Measurements from ENCODE around the gene EPC2.
A peak's percentile ranks its signal among the peaks of the same experiment; 100 is the strongest.

Gene EPC2, protein sequence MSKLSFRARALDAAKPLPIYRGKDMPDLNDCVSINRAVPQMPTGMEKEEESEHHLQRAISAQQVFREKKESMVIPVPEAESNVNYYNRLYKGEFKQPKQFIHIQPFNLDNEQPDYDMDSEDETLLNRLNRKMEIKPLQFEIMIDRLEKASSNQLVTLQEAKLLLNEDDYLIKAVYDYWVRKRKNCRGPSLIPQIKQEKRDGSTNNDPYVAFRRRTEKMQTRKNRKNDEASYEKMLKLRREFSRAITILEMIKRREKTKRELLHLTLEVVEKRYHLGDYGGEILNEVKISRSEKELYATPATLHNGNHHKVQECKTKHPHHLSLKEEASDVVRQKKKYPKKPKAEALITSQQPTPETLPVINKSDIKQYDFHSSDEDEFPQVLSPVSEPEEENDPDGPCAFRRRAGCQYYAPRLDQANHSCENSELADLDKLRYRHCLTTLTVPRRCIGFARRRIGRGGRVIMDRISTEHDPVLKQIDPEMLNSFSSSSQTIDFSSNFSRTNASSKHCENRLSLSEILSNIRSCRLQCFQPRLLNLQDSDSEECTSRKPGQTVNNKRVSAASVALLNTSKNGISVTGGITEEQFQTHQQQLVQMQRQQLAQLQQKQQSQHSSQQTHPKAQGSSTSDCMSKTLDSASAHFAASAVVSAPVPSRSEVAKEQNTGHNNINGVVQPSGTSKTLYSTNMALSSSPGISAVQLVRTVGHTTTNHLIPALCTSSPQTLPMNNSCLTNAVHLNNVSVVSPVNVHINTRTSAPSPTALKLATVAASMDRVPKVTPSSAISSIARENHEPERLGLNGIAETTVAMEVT

DNA sequence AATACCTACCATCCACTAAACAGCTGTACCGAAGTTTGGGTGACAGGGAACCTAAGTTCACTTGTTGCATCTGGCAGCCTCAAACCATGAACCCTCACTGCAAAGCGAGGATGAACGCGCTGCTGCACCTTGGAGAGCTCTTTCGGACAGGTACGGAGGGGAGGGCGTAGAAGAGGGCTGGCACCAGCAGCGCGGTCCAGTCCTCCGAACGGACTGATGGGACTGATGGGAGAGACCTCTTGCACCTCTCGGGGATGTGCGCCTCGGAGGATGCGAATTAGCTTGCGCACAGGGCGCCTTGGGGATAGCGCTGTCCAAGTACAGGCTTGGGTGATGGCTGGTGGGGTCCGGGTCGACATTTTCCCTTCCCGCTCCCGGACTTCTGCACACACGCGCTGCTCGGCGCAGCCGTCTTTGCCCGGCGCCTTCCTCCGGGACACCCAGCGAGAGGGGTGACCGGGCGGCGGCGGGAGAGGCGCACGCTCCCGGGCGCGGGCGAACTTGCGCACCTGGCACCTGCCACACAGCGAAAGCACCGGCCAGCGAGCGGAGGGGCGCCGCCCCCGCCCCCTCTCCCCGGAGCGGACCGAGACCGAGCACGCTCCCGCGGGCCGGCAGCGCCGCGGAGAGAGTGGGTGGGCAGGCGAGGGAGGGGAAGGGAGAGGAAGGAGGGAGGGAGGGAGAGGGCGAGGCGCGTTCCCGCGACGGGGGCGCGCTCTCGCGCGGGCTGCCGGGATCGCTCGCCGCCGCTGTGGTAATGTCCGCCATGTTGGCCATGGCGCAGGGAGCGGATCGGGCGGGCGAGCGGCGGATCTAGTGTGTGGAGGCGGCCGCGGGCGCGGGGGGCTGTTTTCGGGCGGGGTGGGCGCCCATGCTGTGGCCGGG is at the start of gene EPC2:
TSS of gene EPC2 (plus strand) at position 754 of the 885 bp plus-strand sequence. CDS start 267 bp downstream, outside the sequence.
- peak; percentile 81 for DNase-seq (ENCODE audit: low read depth)

DNA sequence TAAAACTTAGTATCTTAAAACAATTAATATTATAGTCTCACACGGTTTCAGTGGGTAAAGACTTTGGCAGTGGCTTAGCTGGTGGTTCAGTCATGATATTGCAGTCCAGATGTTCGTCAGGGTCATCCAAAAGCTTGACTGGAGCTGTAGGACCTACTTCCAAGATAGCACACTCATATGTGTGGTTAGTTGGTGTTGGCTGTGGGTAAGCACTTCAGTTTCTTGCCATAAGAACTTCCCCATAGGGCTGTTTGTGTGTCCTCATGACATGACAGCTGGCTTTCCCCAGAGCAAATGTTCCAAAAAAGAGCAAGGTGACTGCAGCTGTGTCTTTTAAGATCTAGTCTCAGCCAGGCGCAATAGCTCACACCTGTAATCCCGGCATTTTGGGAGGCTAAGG is 48.5 kb upstream of the EPC2 start:
- no peak for DNase-seq (ENCODE audit: low read depth)

DNA sequence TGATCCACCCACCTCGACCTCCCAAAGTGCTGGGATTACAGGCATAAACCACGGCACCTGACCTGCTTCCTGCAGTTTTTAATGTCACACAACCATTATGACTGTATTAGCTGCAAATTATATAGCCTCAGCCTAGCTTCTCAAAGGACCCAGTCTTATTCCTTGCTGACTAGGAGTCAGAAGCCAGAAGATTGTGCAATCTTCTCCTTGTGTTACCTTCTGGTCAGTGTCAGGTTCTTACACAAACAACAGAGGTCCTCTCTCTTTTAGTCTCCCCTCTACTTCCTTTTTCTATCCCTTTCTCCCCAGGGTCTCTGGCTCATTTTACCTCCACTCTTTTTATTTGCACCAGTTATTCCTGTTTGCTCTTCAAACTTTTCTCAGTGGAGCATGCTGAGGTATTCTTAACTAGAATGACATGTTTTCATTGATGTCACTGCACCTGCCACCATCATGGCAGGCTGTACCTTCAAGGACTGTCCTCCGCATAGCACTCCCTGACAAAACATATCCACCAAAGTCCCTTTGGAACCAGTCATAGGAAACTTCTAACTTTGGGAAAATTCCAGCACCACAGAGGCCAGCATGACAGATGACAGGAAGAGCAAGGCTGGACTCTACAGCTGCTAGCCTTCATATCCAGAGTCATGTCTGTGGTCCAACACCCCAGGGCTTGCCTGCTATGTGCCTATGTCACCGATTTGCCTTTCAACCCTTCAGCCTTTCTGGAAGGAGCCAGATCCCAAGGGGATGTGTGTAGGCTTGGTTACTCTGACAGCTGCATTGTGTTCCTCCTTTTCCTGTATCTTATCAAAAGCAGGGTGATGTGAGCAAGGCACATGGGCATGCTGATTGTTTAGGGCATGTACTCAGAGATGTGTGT is 45.2 kb upstream of the EPC2 start:
- DNase-seq (ENCODE audit: low read depth), result no peak

DNA sequence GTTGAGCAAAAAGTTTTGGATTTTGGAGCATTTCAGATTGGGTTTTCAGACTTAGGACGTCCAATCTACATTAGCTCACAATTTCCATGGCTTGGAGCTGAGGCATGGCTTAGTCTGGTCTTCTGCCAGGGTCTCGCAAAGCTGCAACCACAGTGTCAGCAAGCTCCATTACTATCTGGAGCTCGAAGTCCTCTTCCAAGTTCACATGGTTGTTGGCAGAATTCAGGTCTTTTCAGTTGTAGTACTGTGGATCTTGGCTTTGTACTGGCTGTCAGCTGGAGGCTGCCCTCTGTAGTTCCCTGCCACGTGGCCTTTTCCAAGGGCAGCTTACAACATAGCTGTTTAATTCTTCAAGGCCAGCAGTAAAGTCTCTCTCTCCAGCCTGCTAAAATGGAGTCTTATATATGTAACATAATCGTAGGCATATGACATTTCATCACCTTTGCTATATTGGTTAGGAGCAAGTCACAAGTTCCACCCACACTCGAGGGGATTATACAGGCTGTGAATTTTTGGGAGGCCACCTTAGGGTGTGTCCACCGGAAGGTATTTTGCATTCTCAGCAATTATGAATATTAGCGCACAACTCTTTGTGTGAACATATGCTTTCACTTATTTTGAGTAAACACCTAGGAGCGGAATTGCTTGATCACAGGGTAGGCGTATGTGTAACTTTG is 41.5 kb upstream of the EPC2 start:
- no peak for DNase-seq (ENCODE audit: low read depth)

DNA sequence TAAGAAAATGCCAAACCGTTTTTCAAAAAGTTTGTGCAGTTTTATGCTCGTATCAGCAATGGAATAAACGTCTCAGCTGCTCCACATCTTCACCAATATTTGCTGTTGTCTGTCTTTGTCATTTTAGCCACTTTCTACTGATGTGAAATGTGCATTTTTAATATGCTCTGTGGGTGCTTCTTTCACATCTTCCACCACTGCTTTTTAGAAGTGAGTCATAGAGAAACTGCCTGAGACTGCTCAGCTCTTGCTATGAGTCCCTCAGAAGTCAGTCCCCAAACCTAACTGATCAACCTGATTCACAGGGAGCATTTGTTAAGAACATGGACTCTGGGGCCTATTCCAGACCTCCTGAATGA is 41.0 kb upstream of the EPC2 start:
- DNase-seq (ENCODE audit: low read depth), result no peak

DNA sequence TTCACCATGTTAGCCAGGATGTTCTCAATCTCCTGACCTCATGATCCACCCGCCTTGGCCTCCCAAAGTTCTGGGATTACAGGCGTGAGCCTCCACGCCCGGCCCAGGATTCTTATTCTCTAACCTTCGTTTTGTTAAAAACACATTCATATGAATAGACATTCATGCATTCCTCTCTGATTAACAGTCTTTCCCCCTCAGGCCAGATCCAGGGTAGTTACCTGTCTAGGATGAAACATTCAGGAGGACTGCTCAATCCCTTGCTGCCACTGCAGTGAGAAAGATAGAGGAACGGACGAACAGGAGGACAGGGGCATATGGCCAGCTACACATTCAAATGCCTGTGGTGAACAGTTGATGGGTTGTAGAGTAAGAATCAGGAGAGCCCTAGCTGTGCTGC is 39.6 kb upstream of the EPC2 start:
- DNase-seq (ENCODE audit: low read depth), result no peak

DNA sequence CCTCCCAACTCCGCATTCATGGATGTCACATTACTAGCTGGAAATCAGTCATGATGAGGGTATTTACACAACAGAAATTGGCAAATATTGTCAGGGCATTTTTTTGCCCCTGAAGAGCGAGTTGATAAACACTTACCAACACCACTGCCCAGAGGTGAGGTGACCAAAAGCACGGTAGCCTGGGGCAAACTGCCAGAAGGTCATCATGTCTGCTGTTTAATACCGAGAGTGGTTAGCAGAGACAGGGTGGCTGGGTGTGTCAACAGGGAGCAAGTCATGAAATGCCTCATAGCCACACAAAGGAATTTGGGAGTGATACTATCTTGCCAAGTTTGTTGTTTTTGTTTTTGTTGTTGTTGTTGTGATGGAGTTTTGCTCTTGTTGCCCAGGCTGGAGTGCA is 37.0 kb upstream of the EPC2 start:
- DNase-seq (ENCODE audit: low read depth), result no peak

DNA sequence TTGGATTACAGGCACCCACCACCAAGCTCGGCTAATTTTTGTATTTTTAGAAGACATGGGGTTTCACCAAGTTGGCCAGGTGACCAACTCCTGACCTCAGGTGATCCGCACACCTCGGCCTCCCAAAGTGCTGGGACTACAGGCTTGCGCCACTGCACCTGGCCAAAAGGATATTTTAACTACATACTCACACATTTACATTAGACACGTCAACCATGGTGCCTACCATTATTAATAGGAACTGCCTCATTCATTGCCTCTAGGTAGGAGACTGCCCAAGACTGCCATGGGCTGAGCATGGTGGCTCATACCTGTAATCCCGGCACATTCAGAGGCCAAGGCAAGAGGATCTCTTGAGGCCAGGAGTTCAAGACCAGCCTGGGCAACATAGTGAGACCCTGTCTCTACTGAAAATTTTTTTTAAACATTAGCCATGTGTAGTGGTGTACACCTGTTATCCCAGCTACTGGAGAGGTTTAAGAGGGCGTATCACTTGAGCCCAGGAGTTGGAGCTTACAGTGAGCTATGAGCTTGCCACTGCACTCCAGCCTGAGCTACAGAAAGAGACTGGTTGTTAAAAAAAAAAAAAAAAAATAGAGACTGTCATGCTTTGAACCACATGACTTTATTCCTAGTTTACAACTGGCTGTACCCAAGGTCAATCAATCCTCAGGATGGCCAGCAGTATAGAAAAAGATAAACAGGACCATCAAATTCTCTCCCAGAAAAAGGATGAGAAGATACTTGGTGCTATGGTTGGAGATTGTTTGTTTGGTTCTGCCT is 31.1 kb upstream of the EPC2 start:
- no peak for DNase-seq (ENCODE audit: low read depth)

DNA sequence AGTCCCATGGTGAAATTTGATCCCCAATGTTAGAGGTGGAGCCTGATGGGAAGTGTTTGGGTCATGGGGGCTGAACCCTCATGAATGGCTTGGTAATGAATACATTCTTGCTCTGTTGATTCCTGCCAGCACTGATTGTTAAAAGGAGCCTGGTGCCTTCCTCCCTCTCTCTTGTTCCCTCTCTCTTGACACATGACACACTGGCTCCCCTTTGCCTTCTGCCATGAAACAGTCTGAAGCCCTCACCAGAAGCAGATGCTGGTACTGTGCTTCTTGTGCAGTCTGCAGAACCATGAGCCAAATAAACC is 30.6 kb upstream of the EPC2 start:
- DNase-seq (ENCODE audit: low read depth), result peak; percentile 70

DNA sequence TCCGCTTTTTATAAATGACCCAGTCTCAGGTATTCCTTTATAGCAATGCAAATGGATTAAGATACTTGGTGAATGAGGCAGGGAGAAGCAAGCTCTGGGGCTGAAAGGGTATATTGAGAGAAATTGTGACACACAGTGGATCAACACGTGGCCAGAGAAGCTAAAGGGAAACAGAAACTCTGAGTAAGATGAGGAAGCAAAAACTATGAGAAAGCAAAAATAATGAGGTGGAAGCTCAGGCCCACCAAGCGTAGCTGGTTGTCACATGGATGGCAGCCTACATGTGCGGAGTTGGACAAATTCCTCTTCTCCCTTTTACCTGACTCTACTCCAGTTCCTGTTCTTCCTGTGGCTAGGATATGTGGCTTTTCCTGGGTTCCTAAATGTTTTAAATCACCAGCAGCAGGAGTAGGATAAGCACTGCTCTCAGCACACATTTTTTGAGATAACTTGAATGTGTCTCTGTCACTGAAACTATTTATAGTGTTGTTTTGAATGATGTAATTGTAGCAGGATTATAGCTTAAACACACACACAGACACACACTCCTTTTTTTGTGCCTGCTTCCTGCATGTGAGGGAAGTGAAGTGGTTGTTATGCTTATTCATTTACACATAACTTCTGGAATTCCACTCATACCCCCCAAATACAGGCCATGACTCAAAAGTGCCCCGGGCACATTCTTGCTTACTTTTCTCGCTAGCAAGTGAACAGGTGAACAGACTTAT is 30.1 kb upstream of the EPC2 start:
- DNase-seq (ENCODE audit: low read depth), result peak; percentile 84

DNA sequence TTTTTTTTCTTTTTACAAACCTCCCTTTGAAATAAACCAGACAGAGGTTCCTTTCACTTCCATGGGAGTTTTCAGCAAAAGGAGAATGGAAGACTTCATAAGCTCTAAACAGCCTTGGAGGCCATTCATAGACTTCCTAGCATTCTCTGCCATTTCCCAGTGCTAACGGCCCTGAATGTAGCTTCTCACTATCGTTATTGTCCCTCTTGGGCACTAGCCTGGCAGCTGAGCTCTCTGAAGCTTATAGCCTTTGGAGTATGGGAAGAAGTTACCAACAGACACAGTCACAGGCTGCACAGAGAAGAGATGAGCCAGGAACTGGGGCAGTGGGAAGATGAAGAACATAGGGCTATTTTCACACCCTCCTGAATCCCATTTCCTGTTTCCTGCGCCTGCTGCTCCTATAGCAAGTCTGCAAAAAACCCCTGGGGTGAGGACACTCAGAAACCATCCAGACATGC is 29.1 kb upstream of the EPC2 start:
- peak; percentile 25 for DNase-seq (ENCODE audit: low read depth)

DNA sequence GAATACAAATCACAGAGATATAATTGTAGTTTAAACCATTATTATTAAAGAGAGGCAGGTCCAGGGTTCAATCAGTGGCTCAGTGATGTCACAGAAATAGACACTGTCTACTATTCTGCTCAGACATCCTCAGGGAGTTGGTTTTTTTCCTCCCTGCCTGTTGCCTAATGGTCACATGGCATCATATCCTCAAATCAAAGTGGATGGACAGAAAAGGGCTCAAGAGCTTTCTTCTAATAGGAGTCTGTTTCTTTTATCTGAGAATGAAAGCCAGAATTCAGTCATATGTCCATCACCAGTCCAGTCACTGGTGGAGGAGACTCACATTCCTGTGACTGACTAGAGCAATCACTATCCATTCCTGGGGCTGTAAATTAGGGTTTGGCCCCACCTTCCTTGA is 27.9 kb upstream of the EPC2 start:
- peak; percentile 9 for DNase-seq (ENCODE audit: low read depth)

DNA sequence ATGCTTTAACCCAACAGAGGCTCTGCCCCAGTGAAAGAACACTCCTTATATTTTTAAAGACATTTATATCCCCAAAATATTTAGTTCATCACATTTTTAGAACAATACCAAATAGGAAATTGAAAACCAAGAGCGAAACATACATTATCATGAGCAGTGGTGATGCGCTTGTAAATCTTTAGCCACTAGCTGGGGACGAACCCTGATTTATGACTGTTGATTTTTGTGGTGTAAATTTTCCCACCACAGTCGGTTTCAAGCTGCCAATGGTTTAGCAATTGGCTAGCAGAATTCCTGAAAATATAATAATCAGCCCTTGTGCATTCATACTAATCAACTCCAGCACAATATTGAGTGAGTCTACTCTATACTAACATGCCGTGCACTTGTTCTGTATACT is 27.3 kb upstream of the EPC2 start:
- no peak for DNase-seq (ENCODE audit: low read depth)

DNA sequence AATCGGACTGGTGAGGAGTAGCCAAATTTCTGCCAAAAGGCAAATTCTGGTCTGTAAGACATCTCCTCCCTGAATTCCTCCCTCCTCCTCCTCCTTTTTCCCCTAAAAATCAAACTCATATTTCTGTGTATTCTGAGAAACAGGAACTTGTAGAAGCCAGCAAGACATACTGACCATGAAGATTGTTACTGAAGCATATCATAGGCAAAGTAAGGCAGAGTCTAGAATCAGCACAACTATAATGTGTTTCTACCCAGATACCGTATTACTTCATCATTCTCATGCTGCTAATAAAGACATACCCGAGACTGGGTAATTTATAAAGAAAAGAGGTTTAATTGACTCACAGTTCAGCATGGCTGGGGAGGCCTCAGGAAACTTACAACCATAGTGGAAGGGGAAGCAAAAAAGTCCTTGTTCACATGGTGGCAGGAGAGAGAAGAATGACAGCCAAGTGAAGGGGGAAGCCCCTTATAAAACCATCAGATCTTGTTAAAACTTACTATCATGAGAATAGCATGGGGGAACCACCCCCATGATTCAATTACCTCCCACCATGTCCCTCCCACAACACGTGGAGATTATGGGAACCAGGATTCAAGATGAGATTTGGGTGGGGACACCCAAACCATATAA is 24.9 kb upstream of the EPC2 start:
- DNase-seq (ENCODE audit: low read depth), result no peak

DNA sequence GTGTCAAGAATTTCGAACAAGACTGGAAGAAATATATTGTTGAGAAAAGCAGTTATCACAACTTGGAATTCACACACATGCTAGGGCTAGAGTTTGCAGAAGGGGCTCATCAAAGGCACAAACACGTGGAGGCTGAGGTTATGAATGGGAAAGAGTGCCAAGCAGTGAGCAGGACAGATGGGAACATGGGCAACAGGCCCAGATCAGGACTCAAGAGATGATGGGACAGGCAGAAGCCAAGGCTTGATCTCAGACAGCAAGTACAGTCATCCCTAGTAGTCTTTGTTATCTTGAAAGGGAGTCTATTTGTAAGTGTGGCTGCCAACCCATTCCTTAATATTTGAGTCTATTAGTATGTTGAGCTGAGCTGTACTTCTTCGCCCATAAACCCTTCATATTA is 22.2 kb upstream of the EPC2 start:
- no peak for DNase-seq (ENCODE audit: low read depth)

DNA sequence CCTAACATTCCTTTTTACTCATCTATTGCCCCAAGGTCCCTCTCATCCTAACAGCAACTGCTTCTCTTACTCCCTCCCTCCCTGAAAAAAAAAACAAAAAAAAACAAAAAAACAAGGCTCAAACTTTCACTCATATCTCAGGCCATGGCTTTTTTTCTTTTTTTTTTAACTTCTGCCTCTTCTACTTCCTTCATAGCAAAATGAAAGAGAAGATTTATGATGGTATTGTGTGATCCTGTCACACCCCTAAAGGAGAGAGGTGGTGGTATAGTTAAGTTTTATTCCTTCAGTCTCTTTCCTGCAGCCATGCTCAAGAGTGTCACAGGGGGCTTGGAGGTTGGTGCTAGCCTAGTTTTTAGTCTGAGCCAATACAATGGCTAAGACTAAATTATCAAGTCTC is 21.5 kb upstream of the EPC2 start:
- peak; percentile 5 for DNase-seq (ENCODE audit: low read depth)

DNA sequence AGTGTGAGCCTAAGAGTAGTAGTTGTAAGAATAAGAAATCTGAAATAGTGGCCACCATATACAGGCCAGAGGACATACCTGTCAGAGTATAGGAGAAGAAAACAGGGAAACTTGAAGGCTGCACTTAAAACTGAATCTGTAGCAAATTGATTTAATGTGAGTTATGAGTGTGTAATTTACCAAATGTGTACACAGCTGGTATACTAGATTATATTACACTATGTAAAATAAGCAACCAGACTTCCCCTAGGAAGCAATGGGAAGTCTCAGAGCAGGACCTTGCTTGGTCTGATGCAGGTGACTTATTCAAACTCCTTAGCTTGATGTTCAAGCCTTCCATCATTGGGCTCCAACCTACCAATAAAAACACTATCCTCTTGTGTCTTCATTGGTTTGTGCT is 17.3 kb upstream of the EPC2 start:
- no peak for DNase-seq (ENCODE audit: low read depth)

DNA sequence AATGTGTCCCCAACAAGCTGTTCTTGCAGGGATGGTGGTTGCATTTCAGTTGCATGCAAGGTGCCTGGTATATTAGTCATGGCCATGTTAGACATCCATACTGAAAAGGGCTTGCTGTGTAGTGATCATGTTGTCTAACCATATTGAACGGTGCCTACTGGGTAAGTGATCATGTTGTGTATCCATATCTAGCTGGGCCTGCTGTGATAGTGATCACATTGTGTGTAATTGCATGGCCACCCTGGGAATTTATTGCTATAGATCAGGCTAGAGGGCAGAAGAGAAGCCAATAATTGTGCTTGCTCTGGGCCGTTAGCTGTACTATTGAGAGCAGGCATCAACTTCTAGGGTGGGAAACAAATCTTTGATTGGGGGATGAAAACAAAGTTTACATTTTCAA is 9.8 kb upstream of the EPC2 start:
- no peak for DNase-seq (ENCODE audit: low read depth)

DNA sequence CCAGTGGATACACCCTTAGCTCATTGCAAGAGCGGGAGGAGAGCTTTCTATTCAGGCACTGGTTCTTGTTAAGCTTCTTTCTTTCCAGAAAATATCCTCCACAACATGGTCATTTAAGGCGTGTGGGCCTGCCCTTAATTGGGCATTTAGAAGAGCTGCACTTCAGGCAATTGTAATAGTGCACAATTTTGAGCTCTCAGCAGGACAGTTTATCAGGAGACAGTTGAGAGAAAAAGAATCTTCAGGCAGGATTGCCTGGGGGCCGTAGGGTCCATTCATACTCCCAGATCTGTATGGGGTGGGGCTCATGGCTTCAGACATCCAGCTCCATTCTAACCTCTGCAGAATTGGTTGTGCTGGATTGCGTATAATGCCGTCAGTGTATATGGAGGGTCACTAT is 6.0 kb upstream of the EPC2 start:
- DNase-seq (ENCODE audit: low read depth), result no peak

Data from EH (cell line).